ENCODE measurements around the gene CD40.
A peak's percentile ranks its signal among the peaks of the same experiment; 100 is the strongest.

CD40 gene

GRCh38 chr20:46112430-46113112 lies 5.5 kb upstream of the CD40 start:
- peaks cover 59% of the 10 kb centered on the region for H3K27me3 ChIP-seq (ENCODE audit: control insufficient read depth, insufficient read depth, low read length)
- no peaks in the 10 kb centered on the region for H3K4me1 ChIP-seq (ENCODE audit: control insufficient read depth, insufficient read depth, low read length)
- no peak overlapping the region for H3K9ac ChIP-seq (ENCODE audit: low read length)
- no peaks in the 10 kb centered on the region for H3K36me3 ChIP-seq (ENCODE audit: control insufficient read depth, insufficient read depth, low read length)
- no peaks in the 10 kb centered on the region for H3K9me3 ChIP-seq (ENCODE audit: control insufficient read depth, insufficient read depth, low read depth, low read length)
- H3K4me3 ChIP-seq (ENCODE audit: low read depth, low read length) = no peak overlapping the region
- H3K27ac ChIP-seq (ENCODE audit: low read depth, low read length) = no peak overlapping the region

- peaks cover 62% of the 10 kb centered on the region for H3K27me3 ChIP-seq (ENCODE audit: control insufficient read depth, insufficient read depth, low read length)
These were observed 5.0 kb upstream of the CD40 start for GRCh38 chr20:46113113-46113470.

GRCh38 chr20:46114449-46114848 lies 3.7 kb upstream of the CD40 start:
- Histone ChIP-seq H3K9me3 (ENCODE audit: control insufficient read depth, insufficient read depth, low read depth, low read length) (no peaks in the 10 kb centered on the region), H3K27ac (ENCODE audit: low read depth, low read length) (no peak overlapping the region), H3K4me1 (ENCODE audit: control insufficient read depth, insufficient read depth, low read length) (0 out of 2 replicates have a peak, but pooled peaks cover 2% of the 10 kb centered on the region), H3K4me3 (ENCODE audit: low read depth, low read length) (no peak overlapping the region), H3K36me3 (ENCODE audit: control insufficient read depth, insufficient read depth, low read length) (no peaks in the 10 kb centered on the region), H3K27me3 (ENCODE audit: control insufficient read depth, insufficient read depth, low read length) (peaks cover 67% of the 10 kb centered on the region), H3K9ac (ENCODE audit: low read length) (no peak overlapping the region)

More at GRCh38 chr20:46113113-46113470, 5.0 kb upstream of the CD40 start:
- Histone ChIP-seq H3K36me3 (ENCODE audit: control insufficient read depth, insufficient read depth, low read length) (no peaks in the 10 kb centered on the region), H3K9ac (ENCODE audit: low read length) (no peak overlapping the region), H3K4me3 (ENCODE audit: low read depth, low read length) (no peak overlapping the region), H3K27ac (ENCODE audit: low read depth, low read length) (no peak overlapping the region), H3K9me3 (ENCODE audit: control insufficient read depth, insufficient read depth, low read depth, low read length) (no peaks in the 10 kb centered on the region), H3K4me1 (ENCODE audit: control insufficient read depth, insufficient read depth, low read length) (no peaks in the 10 kb centered on the region)

- no peak overlapping the region for H3K27ac ChIP-seq (ENCODE audit: low read depth, low read length)
These were observed 437 bp downstream of the CD40 start for GRCh38 chr20:46118481-46119020.

GRCh38 chr20:46119028-46119546 lies 973 bp downstream of the CD40 start:
- Histone ChIP-seq H3K27ac (ENCODE audit: low read depth, low read length) (no peak overlapping the region), H3K4me3 (ENCODE audit: low read depth, low read length) (peak overlapping the region; percentile 71), H3K27me3 (ENCODE audit: control insufficient read depth, insufficient read depth, low read length) (peaks cover 47% of the 10 kb centered on the region), H3K4me1 (ENCODE audit: control insufficient read depth, insufficient read depth, low read length) (peaks cover 2% of the 10 kb centered on the region; the same call in 1 of the 2 replicates), H3K9me3 (ENCODE audit: control insufficient read depth, insufficient read depth, low read depth, low read length) (no peaks in the 10 kb centered on the region), H3K9ac (ENCODE audit: low read length) (no peak overlapping the region), H3K36me3 (ENCODE audit: control insufficient read depth, insufficient read depth, low read length) (peaks cover 12% of the 10 kb centered on the region)

More at GRCh38 chr20:46118481-46119020, 437 bp downstream of the CD40 start:
- H3K4me1 ChIP-seq (ENCODE audit: control insufficient read depth, insufficient read depth, low read length) = peaks cover 2% of the 10 kb centered on the region; the same call in 1 of the 2 replicates
- peak overlapping the region; percentile 71 for H3K4me3 ChIP-seq (ENCODE audit: low read depth, low read length)
- no peak overlapping the region for H3K9ac ChIP-seq (ENCODE audit: low read length)
- H3K9me3 ChIP-seq (ENCODE audit: control insufficient read depth, insufficient read depth, low read depth, low read length) = no peaks in the 10 kb centered on the region
- H3K27me3 ChIP-seq (ENCODE audit: control insufficient read depth, insufficient read depth, low read length) = peaks cover 49% of the 10 kb centered on the region
- peaks cover 10% of the 10 kb centered on the region for H3K36me3 ChIP-seq (ENCODE audit: control insufficient read depth, insufficient read depth, low read length)

- Histone ChIP-seq H3K4me1 (ENCODE audit: control insufficient read depth, insufficient read depth, low read length) (peaks cover 2% of the 10 kb centered on the region; the same call in 1 of the 2 replicates), H3K27ac (ENCODE audit: low read depth, low read length) (no peak overlapping the region), H3K4me3 (ENCODE audit: low read depth, low read length) (no peak overlapping the region), H3K27me3 (ENCODE audit: control insufficient read depth, insufficient read depth, low read length) (peaks cover 44% of the 10 kb centered on the region), H3K9ac (ENCODE audit: low read length) (no peak overlapping the region), H3K9me3 (ENCODE audit: control insufficient read depth, insufficient read depth, low read depth, low read length) (no peaks in the 10 kb centered on the region), H3K36me3 (ENCODE audit: control insufficient read depth, insufficient read depth, low read length) (peaks cover 12% of the 10 kb centered on the region)
These were observed 1.4 kb downstream of the CD40 start for GRCh38 chr20:46119547-46119946.

GRCh38 chr20:46120136-46120535 lies 2.0 kb downstream of the CD40 start:
- H3K27ac ChIP-seq (ENCODE audit: low read depth, low read length) = no peak overlapping the region
- H3K27me3 ChIP-seq (ENCODE audit: control insufficient read depth, insufficient read depth, low read length) = peaks cover 40% of the 10 kb centered on the region
- H3K9me3 ChIP-seq (ENCODE audit: control insufficient read depth, insufficient read depth, low read depth, low read length) = no peaks in the 10 kb centered on the region
- H3K4me3 ChIP-seq (ENCODE audit: low read depth, low read length) = no peak overlapping the region
- no peak overlapping the region for H3K9ac ChIP-seq (ENCODE audit: low read length)
- H3K4me1 ChIP-seq (ENCODE audit: control insufficient read depth, insufficient read depth, low read length) = peaks cover 2% of the 10 kb centered on the region; the same call in 1 of the 2 replicates
- H3K36me3 ChIP-seq (ENCODE audit: control insufficient read depth, insufficient read depth, low read length) = peaks cover 12% of the 10 kb centered on the region

GRCh38 chr20:46121184-46121930 lies 3.2 kb downstream of the CD40 start:
- Histone ChIP-seq H3K4me1 (ENCODE audit: control insufficient read depth, insufficient read depth, low read length) (peaks cover 2% of the 10 kb centered on the region; the same call in 1 of the 2 replicates), H3K27ac (ENCODE audit: low read depth, low read length) (no peak overlapping the region), H3K9me3 (ENCODE audit: control insufficient read depth, insufficient read depth, low read depth, low read length) (no peaks in the 10 kb centered on the region), H3K36me3 (ENCODE audit: control insufficient read depth, insufficient read depth, low read length) (peaks cover 12% of the 10 kb centered on the region), H3K9ac (ENCODE audit: low read length) (no peak overlapping the region), H3K27me3 (ENCODE audit: control insufficient read depth, insufficient read depth, low read length) (peaks cover 27% of the 10 kb centered on the region), H3K4me3 (ENCODE audit: low read depth, low read length) (no peak overlapping the region)

GRCh38 chr20:46122071-46122470 lies 4.0 kb downstream of the CD40 start:
- Histone ChIP-seq H3K27me3 (ENCODE audit: control insufficient read depth, insufficient read depth, low read length) (peaks cover 22% of the 10 kb centered on the region), H3K4me1 (ENCODE audit: control insufficient read depth, insufficient read depth, low read length) (peaks cover 2% of the 10 kb centered on the region; the same call in 1 of the 2 replicates), H3K9me3 (ENCODE audit: control insufficient read depth, insufficient read depth, low read depth, low read length) (no peaks in the 10 kb centered on the region), H3K36me3 (ENCODE audit: control insufficient read depth, insufficient read depth, low read length) (peaks cover 12% of the 10 kb centered on the region), H3K4me3 (ENCODE audit: low read depth, low read length) (no peak overlapping the region), H3K27ac (ENCODE audit: low read depth, low read length) (no peak overlapping the region), H3K9ac (ENCODE audit: low read length) (no peak overlapping the region)

- no peak overlapping the region for H3K4me3 ChIP-seq (ENCODE audit: low read depth, low read length)
- peaks cover 16% of the 10 kb centered on the region for H3K27me3 ChIP-seq (ENCODE audit: control insufficient read depth, insufficient read depth, low read length)
- H3K4me1 ChIP-seq (ENCODE audit: control insufficient read depth, insufficient read depth, low read length) = peaks cover 2% of the 10 kb centered on the region; the same call in 1 of the 2 replicates
- peaks cover 12% of the 10 kb centered on the region for H3K36me3 ChIP-seq (ENCODE audit: control insufficient read depth, insufficient read depth, low read length)
- no peak overlapping the region for H3K9ac ChIP-seq (ENCODE audit: low read length)
- no peak overlapping the region for H3K27ac ChIP-seq (ENCODE audit: low read depth, low read length)
- H3K9me3 ChIP-seq (ENCODE audit: control insufficient read depth, insufficient read depth, low read depth, low read length) = no peaks in the 10 kb centered on the region
These were observed 4.7 kb downstream of the CD40 start for GRCh38 chr20:46122516-46123481.
